DMS 273 treated with DMSO at 0.1 percent for 48 hours (cell line): ENCODE measurements around the gene MCUB.
"Not testable (repeated sequence)": the region's sequence is repeated elsewhere in the genome, so short reads cannot be mapped to it uniquely, and the experiment has no call there.

ENCODE experiments used
- DNase-seq: peaks from one replicate; lab custom pipeline; 2025; lab: John Stamatoyannopoulos, UW

The MCUB gene

DNA sequence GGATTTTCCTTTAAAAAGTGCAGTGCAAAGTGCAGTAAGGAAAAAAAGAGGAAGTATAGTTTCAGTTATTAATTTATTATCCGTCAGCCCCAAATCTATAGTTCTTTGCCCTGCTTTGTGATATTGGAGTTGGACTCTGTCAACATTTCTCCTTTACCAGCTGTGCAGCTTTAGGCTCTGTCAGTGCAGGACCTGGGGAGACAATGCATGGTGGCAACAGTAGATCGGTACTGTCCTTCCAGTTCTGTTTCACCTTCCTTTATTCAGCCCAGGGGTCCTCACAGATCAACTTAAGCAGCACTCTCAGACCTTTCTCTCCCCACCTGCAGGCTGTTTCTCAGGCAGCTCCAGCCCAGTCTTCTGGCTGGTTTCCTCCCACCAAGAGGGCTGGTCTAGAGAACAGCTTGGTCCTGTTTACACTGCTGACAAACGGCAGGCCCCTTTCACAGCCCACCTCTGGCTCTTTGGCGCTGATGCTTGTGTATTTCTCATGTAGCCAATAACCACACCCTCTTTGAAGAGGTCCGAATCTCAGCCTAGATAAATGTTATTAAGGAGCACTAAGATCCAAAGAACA lies 71.6 kb downstream of the MCUB start:
- no peak for DNase-seq

DNA sequence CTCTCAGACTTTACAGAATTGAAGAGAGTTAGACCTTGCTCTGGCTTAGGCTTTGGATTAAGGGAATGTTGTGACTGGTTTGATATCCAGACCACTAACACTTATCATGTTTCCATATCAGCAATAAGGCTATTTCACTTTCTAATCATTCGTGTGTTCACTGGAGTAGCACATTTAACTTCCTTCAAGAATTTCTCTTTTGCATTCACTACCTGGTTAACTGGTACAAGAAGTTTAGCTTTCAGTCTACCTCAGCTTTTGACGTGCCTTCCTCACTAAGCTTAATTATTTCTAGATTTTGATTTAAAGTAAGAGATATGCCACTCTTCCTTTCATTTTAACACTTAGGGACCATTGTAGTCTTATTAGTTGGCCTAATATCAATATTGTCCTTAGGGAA lies 80.6 kb downstream of the MCUB start:
- no peak for DNase-seq

DNA sequence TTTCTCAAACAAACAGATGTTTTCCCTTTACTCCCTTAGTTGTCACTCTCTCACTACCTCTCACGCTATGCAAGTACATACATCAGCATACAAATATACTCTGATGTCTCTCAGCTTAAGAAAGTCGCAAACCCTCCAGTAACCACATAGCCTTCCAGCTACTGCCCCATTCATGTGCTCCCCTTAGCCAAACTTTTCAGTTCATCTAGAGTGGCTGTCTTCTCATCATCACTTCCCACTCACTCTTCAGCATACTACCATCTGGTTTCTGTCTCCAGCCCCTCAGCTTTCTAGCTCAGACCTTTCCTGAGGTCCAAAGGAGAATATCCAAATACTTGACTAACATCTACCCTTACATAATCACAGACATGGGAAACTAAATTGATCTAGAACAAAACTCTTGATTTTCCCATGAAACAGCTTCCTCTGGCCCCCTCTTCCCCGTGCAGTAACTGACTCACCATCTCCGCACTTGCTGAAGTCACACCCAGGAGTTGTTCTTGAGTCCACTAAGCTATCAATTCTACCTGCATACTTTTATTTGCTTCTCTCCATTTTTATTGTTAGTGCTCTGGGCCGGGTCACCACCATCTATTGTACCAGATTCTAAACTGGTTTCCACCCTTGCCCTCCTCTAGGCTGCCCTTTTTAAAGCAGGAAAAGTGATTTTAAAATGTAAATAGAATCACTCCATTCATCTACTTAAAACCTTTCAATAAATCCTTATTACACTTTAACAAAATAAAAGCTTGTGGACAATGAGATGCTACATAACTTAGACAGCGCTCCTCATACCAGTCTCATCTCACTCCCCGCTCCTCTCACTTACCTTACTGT lies 86.0 kb downstream of the MCUB start:
- DNase-seq = no peak

GRCh38 chr4:109648266-109648996 lies 88.4 kb downstream of the MCUB start:
- DNase-seq = no peak

DNA sequence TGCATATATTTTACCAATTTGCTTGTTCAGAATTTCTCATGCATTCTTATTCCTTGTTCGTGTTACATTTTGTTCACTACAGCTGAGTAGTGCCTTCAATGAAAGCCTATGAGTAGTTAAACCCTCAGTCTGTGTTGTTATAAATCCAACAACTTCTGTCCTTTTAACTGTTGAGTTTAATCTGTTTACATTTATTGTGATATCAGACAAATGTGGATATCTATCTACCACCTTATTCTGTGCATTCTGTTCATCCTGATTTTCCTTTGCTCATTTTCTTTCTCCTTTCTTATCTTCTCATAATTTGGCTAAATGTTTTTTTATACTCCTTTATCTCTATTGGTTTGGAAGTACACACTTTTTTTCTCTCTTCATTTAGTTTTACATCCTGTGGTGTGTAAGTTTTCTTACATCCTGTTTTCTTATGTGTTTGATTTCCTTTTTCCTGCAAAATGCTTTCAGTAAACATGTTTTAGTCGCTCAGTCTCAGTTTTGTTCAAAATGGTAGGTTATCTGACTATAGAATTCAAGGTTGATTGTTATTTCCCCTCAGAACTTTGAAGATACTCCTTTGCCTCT lies 89.0 kb downstream of the MCUB start:
- DNase-seq = no peak

DNA sequence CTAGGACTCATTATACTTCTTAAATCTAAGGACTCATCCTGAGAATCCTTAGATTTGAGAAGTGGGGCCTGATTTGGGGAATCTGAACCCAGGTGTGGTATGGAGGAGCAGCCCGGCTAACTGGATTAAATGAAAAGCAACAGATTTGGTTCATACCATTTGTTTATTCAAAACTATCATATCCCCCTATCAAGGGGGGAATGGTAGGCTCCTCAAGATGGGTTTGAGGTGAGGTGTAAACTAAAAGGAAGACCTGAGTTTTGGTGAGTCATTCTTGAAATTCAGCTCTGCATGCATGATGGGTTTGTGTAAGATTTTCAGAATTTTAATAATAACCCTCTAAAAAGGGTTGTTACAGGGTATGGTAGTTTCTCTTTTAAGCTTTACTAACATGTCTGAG lies 89.8 kb downstream of the MCUB start:
- DNase-seq = no peak

DNA sequence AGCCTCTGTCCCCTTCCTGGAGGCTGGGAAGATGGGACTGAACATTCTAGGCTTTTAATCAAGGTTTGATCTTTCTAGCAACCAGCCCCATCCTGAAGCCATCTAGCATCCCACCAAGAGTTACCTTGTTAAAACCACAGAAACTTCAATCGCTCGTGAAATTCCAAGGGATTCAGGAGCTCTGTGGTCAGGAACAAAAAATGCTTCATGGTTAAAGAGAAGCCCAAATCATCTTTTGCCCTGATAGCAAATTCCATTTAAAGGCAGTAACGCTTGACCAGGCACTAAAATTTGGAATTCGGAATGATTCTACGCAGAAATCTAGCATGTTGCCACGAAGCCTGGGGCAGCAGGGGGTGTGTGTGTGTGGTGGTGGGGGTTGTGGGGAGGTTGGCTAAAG lies 95.3 kb downstream of the MCUB start:
- DNase-seq = no peak

- DNase-seq = no peak
Measured at GRCh38 chr4:109657854-109658418, 97.9 kb downstream of the MCUB start.

- no peak for DNase-seq
Measured at GRCh38 chr4:109658871-109659410, 98.9 kb downstream of the MCUB start.

GRCh38 chr4:109662116-109662515 lies 102.1 kb downstream of the MCUB start:
- DNase-seq = no peak

GRCh38 chr4:109662771-109663170 lies 102.7 kb downstream of the MCUB start:
- no peak for DNase-seq

GRCh38 chr4:109665783-109666485 lies 105.9 kb downstream of the MCUB start:
- no peak for DNase-seq

GRCh38 chr4:109671350-109671749 lies 111.3 kb downstream of the MCUB start:
- no peak for DNase-seq

- DNase-seq = no peak
Measured at GRCh38 chr4:109672169-109672930, 112.3 kb downstream of the MCUB start.

- DNase-seq = no peak
Measured at GRCh38 chr4:109673303-109673702, 113.3 kb downstream of the MCUB start.

- no peak for DNase-seq
Measured at GRCh38 chr4:109675181-109675580, 115.1 kb downstream of the MCUB start.

GRCh38 chr4:109675843-109676242 lies 115.8 kb downstream of the MCUB start:
- no peak for DNase-seq

- no peak for DNase-seq
Measured at GRCh38 chr4:109676886-109677285, 116.8 kb downstream of the MCUB start.

DNA sequence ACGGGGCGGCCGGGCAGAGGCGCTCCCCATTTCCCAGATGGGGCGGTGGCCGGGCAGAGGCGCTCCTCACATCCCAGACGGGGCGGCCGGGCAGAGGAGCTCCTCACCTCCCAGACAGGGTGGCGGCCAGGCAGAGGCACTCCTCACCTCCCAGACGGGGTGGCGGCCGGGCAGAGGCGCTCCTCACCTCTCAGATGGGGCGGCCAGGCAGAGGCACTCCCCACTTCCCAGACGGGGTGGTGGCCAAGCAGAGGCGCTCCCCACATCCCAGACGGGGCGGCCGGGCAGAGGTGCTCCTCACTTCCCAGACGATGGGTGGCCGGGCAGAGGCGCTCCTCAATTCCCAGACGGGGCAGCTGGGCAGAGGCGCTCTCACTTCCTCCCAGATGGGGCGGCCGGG lies 118.4 kb downstream of the MCUB start:
- not testable (repeated sequence) for DNase-seq

- not testable (repeated sequence) for DNase-seq
Measured at GRCh38 chr4:109678925-109679324, 118.9 kb downstream of the MCUB start.

DNA sequence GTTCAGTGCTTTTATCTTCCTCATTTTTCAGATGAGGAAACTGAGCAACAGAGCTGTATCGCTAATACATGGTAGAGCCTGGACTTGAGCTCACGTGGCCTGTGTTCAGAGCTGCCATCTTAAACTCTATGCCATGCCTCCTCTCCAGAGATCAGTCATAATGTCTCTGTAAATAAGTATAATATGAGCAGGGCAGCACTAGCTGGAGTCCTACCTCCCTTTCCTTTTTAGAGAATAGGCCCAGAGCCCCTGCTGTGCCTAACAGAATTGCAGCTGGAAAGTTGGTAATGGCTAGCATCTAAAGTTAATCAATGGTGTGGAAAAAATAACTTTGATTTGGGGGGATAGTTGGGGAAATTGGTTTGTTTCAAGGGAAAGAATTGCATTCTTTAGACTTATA lies 122.8 kb downstream of the MCUB start:
- DNase-seq = no peak
